HepG2 (cell line): ENCODE measurements around the gene TXNDC11. TPM values are rescaled to one million over a fixed set of nuclear protein-coding genes. Genes with fewer than 3 reads are reported as not detected.

Experiments used
- CHCHD3 ChIP-seq: sonication (generic); formaldehyde crosslinking; IDR thresholded peaks from 2 replicates; pipeline ENCODE4 v1.8.0; 2022; ENCODE audit warnings: mild to moderate bottlenecking, missing genetic modification reagents, moderate library complexity
- KAT8 ChIP-seq: IDR thresholded peaks from 2 replicates; pipeline ENCODE4 v1.6.1; 2016; ENCODE audit warnings: missing genetic modification reagents, missing compliant biosample characterization
- NFYC ChIP-seq: IDR thresholded peaks from 2 replicates; pipeline ENCODE4 v1.6.1; 2016; ENCODE audit warnings: missing genetic modification reagents, missing compliant biosample characterization
- POLR2AphosphoS5 ChIP-seq: IDR thresholded peaks from 2 replicates; pipeline ENCODE4 v1.6.1; 2012; ENCODE audit warnings: low read depth, low read length
- SIN3A ChIP-seq: IDR thresholded peaks from 2 replicates; pipeline ENCODE4 v1.6.1; 2011; ENCODE audit warnings: low read depth, mild to moderate bottlenecking, control low read depth, low read length, borderline replicate concordance
- SIN3B ChIP-seq: fragments of 150-350 bp; IDR thresholded peaks from 2 replicates; pipeline ENCODE4 v1.6.1; 2014; ENCODE audit warnings: low read length
- SMYD3 ChIP-seq: sonication (generic); formaldehyde crosslinking; IDR thresholded peaks from 2 replicates; pipeline ENCODE4 v1.8.1; 2023; ENCODE audit warnings: mild to moderate bottlenecking, missing genetic modification reagents
- SNAPC2 ChIP-seq: sonication (generic); formaldehyde crosslinking; IDR thresholded peaks from 2 replicates; pipeline ENCODE4 v1.8.1; 2022; ENCODE audit warnings: mild to moderate bottlenecking, missing genetic modification reagents
- SUZ12 ChIP-seq: fragments of 150-350 bp; IDR thresholded peaks from 2 replicates; pipeline ENCODE4 v1.6.1; 2014; ENCODE audit warnings: low read depth, low read length
- TBP ChIP-seq: sonication (generic); formaldehyde crosslinking; IDR thresholded peaks from 2 replicates; pipeline ENCODE4 v1.5.0; 2020; ENCODE audit warnings: missing genetic modification reagents
- ZFP37 ChIP-seq: sonication (generic); formaldehyde crosslinking; IDR thresholded peaks from 2 replicates; pipeline ENCODE4 v1.4.0; 2020; ENCODE audit warnings: missing genetic modification reagents, borderline replicate concordance
- ZNF121 ChIP-seq: sonication (generic); formaldehyde crosslinking; IDR thresholded peaks from 2 replicates; pipeline ENCODE4 v1.5.0; 2020; ENCODE audit warnings: mild to moderate bottlenecking, missing genetic modification reagents
- ZNF383 ChIP-seq: sonication (generic); formaldehyde crosslinking; IDR thresholded peaks from 2 replicates; pipeline ENCODE4 v1.4.0; 2020; ENCODE audit warnings: missing genetic modification reagents, mild to moderate bottlenecking, borderline replicate concordance
- ZNF563 ChIP-seq: sonication (generic); formaldehyde crosslinking; IDR thresholded peaks from 2 replicates; pipeline ENCODE4 v1.8.0; 2022; ENCODE audit warnings: mild to moderate bottlenecking, moderate library complexity, missing genetic modification reagents
- ZNF572 ChIP-seq: sonication (generic); formaldehyde crosslinking; IDR thresholded peaks from 2 replicates; pipeline ENCODE4 v1.5.1; 2020; ENCODE audit warnings: mild to moderate bottlenecking, missing genetic modification reagents
- ZNF720 ChIP-seq: sonication (generic); formaldehyde crosslinking; IDR thresholded peaks from 2 replicates; pipeline ENCODE4 v1.4.0; 2020; ENCODE audit warnings: missing genetic modification reagents
- ZNF891 ChIP-seq: sonication (generic); formaldehyde crosslinking; IDR thresholded peaks from 2 replicates; pipeline ENCODE4 v1.5.0; 2020; ENCODE audit warnings: mild to moderate bottlenecking, missing genetic modification reagents
- polyA plus RNA-seq, 8 experiments: library from polyadenylated mRNA; depleted of rRNA in 3 of 8; stranded (reverse) in 7 of 8; unstranded in 1 of 8; fragments of >200 nt; fragmentation: Illumina TruSeq in 4 of 8; extraction: Trizol in 4 of 8; gene quantifications; 2 replicates each; pipeline versions ENCODE4 v1.2.1 to v1.2.3, GENCODE V29; 2011 to 2016; ENCODE audit warnings: low read depth in 4 of 8, missing spikeins in 1 of 8, mixed read lengths in 1 of 8; ENCODE audit not compliant: insufficient read depth in 1 of 8
- total RNA-seq, 5 experiments: library from RNA; depleted of rRNA; stranded (reverse); fragments of >200 nt; fragmentation: Illumina TruSeq; extraction: Trizol; gene quantifications; 2 replicates each; pipeline ENCODE4 v1.2.3, GENCODE V29; 2016; ENCODE audit warnings: low read depth in 1 of 5
- TF ChIP-seq, protein P1 (sequence below): sonication (generic); formaldehyde crosslinking; conservative IDR thresholded peaks from 2 replicates; pipeline ENCODE4 v1.4.0; 2020; ENCODE audit warnings: mild to moderate bottlenecking, missing genetic modification reagents, moderate library complexity
- TF ChIP-seq, protein P2 (sequence below): sonication (generic); formaldehyde crosslinking; IDR thresholded peaks from 2 replicates; pipeline ENCODE4 v1.5.1; 2020; ENCODE audit warnings: mild to moderate bottlenecking, moderate library complexity, missing genetic modification reagents
- TF ChIP-seq, protein P3 (sequence below): sonication (generic); formaldehyde crosslinking; IDR thresholded peaks from 2 replicates; pipeline ENCODE4 v1.5.0; 2020; ENCODE audit warnings: missing genetic modification reagents, mild to moderate bottlenecking, borderline replicate concordance
- TF ChIP-seq, protein P4 (sequence below): fragments of 450-650 bp; IDR thresholded peaks from 2 replicates; pipeline ENCODE4 v1.6.1; 2017; ENCODE audit warnings: mild to moderate bottlenecking
- TF ChIP-seq, protein P5 (sequence below): sonication (generic); formaldehyde crosslinking; IDR thresholded peaks from 2 replicates; pipeline ENCODE4 v1.8.1; 2023; ENCODE audit warnings: missing genetic modification reagents, mild to moderate bottlenecking, borderline replicate concordance

Gene TXNDC11
- total and polyA plus RNA-seq, 2 of the 13 experiments (the other 11 are each of a cell fraction or from before 2014, with no cell fraction given) = 74.9 to 123 TPM

DNA sequence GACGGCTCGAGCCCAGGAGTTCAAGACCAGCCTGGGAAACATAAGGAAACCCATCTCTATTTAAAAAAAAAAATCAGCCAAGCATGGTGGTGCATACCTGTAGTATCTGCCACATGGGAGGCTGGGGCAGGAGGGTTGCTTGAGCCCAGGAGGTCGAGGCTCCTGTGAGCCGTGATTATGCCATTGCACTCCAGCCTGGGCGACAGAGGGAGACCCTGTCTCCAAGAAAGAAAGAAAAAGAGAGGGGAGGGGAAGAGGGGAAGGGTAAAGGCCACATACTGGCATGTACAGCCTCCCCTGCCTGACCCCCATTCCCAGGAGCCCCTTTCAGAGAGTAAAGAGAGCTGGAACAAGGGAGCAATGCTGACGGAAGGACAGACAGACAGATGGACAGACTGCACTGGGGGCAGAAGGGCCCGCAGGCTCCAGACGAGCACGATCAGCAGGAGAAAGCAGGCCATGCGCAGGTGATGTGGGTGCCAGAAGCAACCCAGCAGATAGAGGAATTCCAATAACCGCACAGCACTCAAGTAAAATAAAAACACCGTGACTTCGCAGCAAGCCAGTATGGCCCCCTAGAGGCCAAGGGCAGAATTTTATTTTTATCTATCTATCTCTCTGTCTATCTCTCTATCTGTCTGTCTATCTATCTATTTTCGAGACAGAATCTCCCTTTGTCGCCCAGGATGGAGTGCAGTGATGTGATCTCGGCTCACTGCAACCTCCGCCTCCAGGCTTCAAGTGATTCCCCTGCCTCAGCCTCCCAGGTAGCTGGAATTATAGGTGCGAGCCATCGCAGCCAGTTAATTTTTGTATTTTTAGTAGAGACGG is 101.5 kb downstream of the TXNDC11 start (continued):
- TF ChIP-seq, protein P1, sequence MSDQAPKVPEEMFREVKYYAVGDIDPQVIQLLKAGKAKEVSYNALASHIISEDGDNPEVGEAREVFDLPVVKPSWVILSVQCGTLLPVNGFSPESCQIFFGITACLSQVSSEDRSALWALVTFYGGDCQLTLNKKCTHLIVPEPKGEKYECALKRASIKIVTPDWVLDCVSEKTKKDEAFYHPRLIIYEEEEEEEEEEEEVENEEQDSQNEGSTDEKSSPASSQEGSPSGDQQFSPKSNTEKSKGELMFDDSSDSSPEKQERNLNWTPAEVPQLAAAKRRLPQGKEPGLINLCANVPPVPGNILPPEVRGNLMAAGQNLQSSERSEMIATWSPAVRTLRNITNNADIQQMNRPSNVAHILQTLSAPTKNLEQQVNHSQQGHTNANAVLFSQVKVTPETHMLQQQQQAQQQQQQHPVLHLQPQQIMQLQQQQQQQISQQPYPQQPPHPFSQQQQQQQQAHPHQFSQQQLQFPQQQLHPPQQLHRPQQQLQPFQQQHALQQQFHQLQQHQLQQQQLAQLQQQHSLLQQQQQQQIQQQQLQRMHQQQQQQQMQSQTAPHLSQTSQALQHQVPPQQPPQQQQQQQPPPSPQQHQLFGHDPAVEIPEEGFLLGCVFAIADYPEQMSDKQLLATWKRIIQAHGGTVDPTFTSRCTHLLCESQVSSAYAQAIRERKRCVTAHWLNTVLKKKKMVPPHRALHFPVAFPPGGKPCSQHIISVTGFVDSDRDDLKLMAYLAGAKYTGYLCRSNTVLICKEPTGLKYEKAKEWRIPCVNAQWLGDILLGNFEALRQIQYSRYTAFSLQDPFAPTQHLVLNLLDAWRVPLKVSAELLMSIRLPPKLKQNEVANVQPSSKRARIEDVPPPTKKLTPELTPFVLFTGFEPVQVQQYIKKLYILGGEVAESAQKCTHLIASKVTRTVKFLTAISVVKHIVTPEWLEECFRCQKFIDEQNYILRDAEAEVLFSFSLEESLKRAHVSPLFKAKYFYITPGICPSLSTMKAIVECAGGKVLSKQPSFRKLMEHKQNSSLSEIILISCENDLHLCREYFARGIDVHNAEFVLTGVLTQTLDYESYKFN (CRISPR knock-in tag) = no peak; the same call in 1 of the 2 replicates
- TF ChIP-seq ZNF383 (no peak), ZNF720 (CRISPR knock-in tag) (no peak), NFYC (no peak), SIN3A (no peak), SNAPC2 (CRISPR knock-in tag) (no peak), TBP (CRISPR knock-in tag) (no peak), SMYD3 (CRISPR knock-in tag) (no peak), POLR2AphosphoS5 (no peak), SIN3B (no peak), ZNF563 (peak; percentile 32; the same call in 1 of the 2 replicates), ZFP37 (CRISPR knock-in tag) (no peak), ZNF891 (CRISPR knock-in tag) (0 out of 2 replicates have a peak, but pooled peaks have one; percentile 3), ZNF572 (CRISPR knock-in tag) (no peak), ZNF121 (CRISPR knock-in tag) (peak; percentile 5; the same call in 1 of the 2 replicates), CHCHD3 (CRISPR knock-in tag) (no peak), SUZ12 (no peak), KAT8 (CRISPR knock-in tag) (peak; percentile 62; the same call in 1 of the 2 replicates)
- TF ChIP-seq, protein P2, sequence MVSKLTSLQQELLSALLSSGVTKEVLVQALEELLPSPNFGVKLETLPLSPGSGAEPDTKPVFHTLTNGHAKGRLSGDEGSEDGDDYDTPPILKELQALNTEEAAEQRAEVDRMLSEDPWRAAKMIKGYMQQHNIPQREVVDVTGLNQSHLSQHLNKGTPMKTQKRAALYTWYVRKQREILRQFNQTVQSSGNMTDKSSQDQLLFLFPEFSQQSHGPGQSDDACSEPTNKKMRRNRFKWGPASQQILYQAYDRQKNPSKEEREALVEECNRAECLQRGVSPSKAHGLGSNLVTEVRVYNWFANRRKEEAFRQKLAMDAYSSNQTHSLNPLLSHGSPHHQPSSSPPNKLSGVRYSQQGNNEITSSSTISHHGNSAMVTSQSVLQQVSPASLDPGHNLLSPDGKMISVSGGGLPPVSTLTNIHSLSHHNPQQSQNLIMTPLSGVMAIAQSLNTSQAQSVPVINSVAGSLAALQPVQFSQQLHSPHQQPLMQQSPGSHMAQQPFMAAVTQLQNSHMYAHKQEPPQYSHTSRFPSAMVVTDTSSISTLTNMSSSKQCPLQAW (CRISPR knock-in tag) = no peak
- TF ChIP-seq, protein P3, sequence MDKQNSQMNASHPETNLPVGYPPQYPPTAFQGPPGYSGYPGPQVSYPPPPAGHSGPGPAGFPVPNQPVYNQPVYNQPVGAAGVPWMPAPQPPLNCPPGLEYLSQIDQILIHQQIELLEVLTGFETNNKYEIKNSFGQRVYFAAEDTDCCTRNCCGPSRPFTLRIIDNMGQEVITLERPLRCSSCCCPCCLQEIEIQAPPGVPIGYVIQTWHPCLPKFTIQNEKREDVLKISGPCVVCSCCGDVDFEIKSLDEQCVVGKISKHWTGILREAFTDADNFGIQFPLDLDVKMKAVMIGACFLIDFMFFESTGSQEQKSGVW (CRISPR knock-in tag) = no peak
- TF ChIP-seq, protein P4, sequence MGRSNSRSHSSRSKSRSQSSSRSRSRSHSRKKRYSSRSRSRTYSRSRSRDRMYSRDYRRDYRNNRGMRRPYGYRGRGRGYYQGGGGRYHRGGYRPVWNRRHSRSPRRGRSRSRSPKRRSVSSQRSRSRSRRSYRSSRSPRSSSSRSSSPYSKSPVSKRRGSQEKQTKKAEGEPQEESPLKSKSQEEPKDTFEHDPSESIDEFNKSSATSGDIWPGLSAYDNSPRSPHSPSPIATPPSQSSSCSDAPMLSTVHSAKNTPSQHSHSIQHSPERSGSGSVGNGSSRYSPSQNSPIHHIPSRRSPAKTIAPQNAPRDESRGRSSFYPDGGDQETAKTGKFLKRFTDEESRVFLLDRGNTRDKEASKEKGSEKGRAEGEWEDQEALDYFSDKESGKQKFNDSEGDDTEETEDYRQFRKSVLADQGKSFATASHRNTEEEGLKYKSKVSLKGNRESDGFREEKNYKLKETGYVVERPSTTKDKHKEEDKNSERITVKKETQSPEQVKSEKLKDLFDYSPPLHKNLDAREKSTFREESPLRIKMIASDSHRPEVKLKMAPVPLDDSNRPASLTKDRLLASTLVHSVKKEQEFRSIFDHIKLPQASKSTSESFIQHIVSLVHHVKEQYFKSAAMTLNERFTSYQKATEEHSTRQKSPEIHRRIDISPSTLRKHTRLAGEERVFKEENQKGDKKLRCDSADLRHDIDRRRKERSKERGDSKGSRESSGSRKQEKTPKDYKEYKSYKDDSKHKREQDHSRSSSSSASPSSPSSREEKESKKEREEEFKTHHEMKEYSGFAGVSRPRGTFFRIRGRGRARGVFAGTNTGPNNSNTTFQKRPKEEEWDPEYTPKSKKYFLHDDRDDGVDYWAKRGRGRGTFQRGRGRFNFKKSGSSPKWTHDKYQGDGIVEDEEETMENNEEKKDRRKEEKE = no peak
- TF ChIP-seq, protein P5, sequence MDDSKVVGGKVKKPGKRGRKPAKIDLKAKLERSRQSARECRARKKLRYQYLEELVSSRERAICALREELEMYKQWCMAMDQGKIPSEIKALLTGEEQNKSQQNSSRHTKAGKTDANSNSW (CRISPR knock-in tag) = no peak
